Loucy (cell line): ENCODE measurements around the gene ACSF3.

Experiments
- EZH2phosphoT487 ChIP-seq: fragments of 200-600 bp; IDR thresholded peaks from 2 replicates; pipeline ENCODE4 v1.6.1; 2018; ENCODE audit warnings: antibody characterized with exemption, mild to moderate bottlenecking, moderate library complexity, borderline replicate concordance
- TF ChIP-seq, protein P1 (sequence below): fragments of 200-600 bp; sonication (generic); conservative IDR thresholded peaks from 2 replicates; pipeline ENCODE4 v1.5.1; 2014; ENCODE audit warnings: mild to moderate bottlenecking, antibody characterized with exemption, low read length

GRCh38 chr16:89192956-89193575, 99.4 kb downstream of the ACSF3 start:
- TF ChIP-seq, protein P1, sequence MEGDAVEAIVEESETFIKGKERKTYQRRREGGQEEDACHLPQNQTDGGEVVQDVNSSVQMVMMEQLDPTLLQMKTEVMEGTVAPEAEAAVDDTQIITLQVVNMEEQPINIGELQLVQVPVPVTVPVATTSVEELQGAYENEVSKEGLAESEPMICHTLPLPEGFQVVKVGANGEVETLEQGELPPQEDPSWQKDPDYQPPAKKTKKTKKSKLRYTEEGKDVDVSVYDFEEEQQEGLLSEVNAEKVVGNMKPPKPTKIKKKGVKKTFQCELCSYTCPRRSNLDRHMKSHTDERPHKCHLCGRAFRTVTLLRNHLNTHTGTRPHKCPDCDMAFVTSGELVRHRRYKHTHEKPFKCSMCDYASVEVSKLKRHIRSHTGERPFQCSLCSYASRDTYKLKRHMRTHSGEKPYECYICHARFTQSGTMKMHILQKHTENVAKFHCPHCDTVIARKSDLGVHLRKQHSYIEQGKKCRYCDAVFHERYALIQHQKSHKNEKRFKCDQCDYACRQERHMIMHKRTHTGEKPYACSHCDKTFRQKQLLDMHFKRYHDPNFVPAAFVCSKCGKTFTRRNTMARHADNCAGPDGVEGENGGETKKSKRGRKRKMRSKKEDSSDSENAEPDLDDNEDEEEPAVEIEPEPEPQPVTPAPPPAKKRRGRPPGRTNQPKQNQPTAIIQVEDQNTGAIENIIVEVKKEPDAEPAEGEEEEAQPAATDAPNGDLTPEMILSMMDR, result no peak
- no peak for TF ChIP-seq EZH2phosphoT487
